LNCAP (cell line): ENCODE measurements around the gene SEL1L.

ENCODE experiments used
- TF ChIP-seq, protein P1 (sequence below): fragments of 450-650 bp; IDR thresholded peaks from 2 replicates; pipeline ENCODE4 v1.5.1; 2017; ENCODE audit warnings: mild to moderate bottlenecking

The SEL1L gene

DNA sequence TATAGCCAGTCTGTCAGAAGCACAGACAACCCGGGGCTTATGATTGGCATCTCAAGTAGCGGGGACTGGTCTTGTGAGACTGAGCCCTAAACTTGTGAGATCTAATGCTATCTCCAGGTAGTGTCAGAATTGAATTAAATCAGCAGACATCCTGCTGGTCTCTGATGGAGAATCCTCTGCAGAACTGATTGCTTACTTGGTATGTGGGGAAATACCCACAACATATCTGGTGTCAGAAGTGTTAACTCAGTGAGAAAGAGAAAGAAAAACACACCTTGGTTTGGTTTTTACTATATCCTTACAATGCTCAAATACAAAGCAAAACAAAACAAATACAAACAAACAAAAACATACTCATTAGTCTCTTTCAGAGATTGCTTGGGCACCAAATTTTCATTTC is 10.0 kb downstream of the SEL1L start:
- TF ChIP-seq, protein P1, sequence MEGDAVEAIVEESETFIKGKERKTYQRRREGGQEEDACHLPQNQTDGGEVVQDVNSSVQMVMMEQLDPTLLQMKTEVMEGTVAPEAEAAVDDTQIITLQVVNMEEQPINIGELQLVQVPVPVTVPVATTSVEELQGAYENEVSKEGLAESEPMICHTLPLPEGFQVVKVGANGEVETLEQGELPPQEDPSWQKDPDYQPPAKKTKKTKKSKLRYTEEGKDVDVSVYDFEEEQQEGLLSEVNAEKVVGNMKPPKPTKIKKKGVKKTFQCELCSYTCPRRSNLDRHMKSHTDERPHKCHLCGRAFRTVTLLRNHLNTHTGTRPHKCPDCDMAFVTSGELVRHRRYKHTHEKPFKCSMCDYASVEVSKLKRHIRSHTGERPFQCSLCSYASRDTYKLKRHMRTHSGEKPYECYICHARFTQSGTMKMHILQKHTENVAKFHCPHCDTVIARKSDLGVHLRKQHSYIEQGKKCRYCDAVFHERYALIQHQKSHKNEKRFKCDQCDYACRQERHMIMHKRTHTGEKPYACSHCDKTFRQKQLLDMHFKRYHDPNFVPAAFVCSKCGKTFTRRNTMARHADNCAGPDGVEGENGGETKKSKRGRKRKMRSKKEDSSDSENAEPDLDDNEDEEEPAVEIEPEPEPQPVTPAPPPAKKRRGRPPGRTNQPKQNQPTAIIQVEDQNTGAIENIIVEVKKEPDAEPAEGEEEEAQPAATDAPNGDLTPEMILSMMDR: no peak

DNA sequence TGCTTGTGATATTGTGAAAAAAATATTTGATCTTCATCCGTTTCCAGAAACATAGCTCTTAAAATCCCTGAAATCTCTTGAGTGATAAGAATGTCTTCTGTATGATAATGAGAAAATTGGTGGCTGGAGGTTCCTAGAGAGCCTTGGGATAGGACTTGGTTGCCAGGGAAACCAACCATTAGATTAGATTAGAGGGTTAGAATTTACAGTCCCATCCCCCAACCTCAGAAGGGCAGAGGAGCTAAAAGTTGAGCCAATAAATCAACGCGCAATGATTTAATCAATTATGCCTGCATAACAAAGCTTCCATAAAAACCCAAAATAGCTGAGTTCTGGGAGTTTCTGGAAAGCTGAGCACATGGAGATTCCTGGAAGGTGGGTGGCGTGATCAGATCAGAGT is 10.6 kb downstream of the SEL1L start:
- TF ChIP-seq, protein P1: no peak

DNA sequence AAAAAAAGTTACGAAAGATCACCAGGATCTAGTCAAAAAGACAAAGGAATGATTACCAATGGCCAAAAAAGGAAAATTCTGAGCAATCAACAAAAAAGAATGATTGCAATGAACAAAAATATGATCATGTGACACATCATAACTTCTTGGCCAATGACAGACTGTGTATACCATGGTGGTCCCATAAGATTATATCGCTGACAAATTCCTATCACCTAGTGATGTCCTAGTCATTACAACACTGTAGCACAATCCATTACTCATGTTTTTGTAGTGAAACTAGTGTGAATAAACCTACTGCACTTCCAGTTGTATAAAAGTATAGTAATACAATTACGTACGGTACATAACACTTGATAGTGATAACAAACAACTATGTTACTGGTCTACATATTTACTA is 12.3 kb downstream of the SEL1L start:
- TF ChIP-seq, protein P1: no peak

DNA sequence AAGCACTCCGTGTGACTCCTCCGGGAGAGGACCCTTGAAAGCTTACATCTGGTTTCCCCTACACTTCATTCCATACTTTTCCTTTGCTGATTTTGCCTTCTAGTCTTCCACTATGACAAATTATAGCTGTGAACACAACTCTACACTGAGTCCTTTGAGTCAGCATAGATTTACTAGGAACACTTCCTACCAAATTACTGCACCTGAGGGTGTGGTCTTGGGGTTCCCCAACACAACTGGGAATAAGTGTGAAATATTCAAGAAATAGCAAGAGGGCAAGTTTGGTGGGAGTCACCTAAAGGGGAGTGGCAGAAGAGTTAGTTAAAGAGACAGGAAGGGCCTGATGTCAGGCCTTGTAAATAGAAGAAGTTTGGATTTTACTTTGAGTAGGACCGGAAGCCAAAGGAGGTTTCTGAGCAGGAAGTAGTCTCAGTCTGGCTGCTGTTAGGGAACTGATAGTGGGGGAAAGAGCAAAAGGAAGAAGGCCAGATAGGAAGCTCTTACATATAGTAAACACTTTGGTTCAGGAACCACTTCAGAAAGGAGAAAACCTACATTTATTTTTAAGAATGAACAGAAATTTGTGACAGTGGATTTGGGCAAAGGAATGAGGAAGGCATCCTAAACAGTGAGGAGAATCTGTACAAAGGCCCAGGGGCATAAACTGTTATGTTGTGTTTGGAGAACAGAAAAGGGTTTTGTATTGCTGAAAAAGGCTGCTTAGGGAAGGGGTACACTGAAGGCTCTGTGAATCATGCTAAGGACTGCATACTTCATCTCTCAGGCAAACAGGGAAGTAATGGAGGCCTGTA is 14.2 kb downstream of the SEL1L start:
- TF ChIP-seq, protein P1: no peak

DNA sequence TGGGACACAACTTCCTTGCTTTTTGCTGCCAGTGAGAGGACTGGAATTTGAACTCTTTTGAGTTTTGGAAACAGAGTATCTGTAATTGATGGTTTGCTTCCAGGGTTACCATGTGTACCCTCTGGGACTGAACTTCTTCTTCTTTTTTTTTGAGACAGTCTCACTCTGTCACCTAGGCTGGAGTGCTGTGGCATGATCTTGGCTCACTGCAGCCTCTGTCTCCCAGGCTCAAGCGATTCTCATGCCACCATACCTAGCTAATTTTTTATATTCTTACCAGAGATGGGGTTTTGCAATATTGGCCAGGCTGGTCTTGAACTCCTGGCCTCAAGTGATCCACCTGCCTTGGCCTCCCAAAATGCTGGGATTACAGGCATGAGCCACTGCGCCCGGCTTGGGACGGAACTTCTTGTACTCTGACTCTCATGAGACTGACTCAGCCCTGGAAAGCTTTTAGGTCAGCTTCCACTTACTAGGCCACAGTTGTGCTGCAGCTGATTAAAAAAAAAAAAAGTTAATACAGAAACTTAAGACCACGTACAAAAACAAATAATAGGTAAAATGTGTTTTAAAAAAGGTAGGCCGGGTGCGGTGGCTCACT is 15.8 kb downstream of the SEL1L start:
- TF ChIP-seq, protein P1: no peak

DNA sequence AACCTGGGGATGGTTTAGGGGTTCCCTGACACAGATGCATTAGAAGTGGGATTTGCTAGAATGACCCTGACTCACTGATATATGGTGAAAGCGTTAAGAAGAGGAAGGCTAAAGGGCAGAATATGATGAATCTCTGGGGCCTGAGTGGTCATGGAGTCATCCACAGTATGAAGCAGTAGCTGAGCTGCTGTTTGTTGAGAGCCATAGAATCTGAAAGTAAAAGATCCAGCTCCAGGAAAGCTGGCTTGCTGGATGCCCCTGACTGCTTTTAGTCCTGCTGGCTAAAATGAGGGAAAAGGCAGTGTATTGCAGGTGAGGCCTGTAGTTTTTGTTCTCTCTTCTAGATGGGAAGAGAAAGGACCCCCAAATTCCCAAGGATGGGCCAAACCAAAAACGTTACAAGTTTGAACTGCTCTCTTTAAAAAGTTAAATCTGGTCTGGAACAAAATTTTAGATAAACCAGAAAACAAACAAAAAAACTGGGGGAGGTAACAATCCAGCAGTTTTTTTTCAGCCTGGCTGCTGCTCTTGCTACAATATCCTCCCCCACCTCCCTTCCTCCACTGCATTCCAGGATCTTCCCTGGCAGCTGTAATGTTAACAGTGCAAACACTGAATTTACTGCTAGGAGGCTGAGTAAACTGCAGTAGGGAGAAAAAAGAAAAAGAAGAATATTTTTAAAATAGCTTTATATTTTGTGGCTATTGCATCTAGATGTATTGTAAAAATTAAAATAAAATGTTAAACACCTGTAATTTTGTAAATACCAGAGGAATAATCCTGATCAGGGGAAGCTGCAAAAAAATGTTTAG is 16.5 kb downstream of the SEL1L start:
- TF ChIP-seq, protein P1: no peak

DNA sequence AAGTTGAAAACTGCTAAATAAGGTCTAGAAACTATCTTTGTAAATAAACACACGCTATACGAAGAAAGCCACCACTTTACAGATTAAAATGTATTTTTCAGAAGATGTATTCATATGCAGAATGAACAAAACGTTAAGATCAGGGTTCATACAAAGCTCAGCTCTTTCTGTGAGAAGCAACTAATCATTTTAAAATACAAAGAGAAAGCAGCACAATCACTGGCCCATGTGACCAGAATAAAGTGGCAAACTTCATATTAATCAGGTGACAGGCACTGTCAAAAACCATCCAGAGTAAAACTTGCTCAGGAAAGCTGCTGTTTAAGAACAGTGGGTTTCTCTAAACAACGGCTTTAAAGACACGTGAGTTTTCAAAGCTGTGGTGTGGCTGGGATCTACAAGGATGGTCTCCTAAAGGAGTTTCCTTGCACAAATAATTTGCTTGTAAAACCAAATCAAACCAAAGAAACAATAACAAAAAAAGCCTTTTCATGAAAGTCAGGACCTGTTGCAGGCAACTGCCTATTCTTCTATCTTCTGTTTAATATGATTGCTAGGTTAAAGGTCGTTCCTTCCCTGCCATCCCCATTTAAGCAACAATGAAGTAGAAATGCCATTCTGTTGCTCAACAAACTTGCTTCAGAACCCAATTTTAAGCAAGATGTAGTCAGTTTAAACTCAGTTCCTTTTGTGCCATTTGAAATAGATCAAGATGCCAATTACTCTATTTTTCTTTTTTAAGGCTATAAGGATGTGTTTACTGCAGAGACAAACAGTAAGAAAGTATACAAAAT is 22.3 kb downstream of the SEL1L start:
- TF ChIP-seq, protein P1: no peak
